ENCODE results near the gene CELSR1.
"Not testable (repeated sequence)": the region's sequence is repeated elsewhere in the genome, so short reads cannot be mapped to it uniquely, and the experiment has no call there.

CELSR1 gene

DNA sequence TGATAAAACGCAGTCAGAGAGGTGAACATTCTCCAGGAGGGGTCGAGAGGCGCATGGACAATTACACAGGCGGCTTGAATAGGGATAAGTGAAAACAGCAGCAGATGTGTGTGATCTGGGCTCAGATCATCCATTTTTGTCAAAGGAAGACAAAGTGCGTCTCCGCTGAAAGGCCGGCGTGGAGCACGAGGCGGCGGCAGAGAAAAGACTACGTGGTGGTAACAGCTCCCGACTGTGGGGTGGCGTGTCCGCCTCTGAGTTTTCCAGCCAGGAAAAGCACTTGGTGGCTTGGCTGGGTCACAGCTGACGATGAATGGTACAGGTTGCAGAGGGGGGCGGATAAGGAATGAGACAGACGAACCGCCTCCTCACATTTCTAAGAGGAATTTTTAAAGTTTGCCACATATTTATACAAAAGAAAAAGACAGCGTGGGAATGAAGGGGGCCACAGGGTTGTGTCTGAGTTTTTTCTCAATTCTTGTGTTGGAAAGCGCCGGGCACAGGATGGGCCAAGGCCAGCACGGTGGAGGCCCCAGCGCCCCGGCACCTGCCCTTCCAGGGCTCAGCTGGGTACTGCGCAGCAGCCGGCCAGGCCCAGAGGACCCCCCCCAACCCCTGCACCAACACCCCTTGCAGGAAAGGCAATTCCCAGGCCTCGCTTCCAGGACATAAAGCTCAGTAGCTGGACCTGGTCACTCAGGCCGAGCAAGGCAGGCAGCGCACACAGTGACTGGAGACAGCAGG is 121.5 kb downstream of the CELSR1 start:
- DNase-seq = no peak

DNA sequence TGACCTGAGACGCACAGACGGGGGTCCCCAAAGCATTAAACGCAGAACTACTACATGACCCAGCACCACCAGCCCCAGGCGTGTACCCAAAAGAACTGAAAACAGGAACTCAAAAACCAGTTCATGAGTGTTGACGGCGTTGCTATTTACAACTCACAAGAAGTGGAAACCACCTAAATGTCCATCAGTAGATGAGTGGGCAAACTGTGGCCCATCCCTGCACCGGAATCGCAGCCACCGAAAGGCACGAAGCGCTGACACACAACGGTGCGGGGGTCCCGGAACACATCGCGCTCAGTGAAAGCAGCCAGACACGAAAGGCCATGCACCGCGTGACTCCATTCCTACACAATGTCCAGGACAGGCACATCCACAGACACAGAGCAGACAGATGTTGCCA is 122.7 kb downstream of the CELSR1 start:
- DNase-seq = no peak

DNA sequence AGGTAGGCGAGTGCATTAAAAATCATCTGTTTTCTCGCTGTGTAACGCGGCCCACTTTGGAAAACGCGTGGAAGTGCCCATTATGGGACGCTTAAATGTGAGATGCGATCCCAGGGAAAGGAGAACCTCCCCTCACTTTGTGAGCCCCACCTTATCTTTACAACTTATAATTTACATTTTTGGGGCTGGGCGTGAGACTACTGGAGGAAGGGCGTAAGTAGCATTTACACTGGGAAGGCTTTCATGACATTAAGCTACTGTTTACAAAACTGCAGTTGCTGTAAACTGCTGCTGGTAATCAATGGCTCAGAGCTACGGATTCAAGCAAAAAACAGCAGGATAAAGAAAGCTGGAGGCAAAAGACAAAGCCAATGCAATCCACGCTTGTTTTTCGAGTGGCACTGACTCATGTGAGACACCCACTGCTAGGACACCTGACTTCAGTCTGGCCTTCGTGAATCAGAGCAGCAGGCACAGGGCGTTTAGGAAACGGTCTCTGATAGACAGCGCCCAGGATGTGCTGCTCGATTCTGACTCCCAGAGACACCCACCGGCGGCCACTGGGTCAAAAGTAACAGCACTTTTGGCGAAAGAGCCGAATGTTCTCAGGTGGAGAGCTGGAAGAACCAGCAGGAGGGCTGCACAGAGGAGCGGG is 123.6 kb downstream of the CELSR1 start:
- DNase-seq = no peak

DNA sequence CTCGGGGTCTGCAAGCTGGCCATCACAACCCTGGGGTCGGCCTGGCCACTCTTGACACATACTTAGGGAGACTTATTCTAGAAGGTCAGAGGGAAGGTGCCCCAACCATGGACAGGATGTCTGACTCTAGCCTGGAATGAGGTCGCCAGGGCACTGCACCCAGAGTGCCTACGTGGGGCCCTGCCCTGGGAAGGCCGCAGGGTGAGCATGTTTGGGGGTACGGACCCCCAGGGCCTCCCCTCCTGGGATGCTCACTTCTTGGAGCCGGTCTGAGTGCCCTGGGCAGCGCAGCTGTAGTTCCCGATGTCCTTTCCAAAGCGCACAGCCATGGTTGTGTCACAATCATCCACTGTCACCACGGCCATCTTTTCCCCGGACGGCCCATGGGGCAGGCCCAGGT is 126.1 kb downstream of the CELSR1 start:
- no peak for DNase-seq

DNA sequence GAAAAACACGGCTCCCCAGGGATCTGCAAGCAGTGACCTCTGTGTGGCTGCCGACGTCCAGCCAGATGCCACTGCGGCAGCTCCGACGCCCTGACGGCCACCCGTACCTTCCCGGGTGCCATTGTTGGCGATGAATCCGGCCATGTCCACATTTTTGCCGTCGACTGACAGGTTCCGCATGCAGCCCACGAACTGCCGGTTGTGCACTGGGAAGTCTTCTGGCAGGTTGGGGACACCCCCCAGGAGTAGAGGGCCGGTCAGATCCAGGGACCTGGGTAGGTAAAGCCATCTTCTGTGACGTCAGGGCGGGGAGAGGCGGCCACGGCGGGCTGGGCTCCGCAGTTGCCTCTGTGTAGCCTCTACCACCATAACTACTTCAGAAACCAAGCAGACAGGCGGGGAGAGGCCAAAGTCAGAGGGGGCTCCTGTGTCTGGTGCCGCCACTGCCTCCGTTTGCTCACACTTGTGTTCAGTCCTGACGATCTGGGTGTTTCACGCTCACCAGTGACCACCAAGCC is 127.1 kb downstream of the CELSR1 start:
- no peak for DNase-seq

DNA sequence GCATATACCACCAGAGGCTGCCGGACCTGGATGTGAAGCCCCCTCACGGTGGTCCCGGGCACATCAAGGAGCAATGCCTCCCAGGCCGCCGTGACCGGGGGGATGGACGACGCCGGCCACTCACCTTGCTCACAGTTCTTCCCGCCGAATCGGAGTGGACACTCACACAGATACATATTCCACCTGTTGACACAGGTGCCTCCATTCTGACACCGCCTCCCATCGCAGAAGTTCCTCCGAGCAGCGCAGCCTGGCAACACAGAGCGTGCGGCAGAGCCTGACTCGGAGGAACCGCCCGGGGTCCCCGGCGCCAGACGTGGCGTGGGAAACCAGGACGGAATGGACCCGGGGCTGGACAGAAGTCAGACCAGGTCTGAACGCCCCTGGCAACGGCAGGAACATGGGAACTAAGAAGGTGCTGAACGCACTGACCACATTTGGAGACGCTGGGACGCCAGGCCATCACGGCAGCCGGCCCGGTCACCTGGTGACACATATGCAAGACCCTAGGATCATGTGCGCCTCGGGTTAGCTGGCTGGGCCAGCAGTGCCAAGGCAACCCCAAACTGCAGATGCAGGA is 127.7 kb downstream of the CELSR1 start:
- DNase-seq = no peak

DNA sequence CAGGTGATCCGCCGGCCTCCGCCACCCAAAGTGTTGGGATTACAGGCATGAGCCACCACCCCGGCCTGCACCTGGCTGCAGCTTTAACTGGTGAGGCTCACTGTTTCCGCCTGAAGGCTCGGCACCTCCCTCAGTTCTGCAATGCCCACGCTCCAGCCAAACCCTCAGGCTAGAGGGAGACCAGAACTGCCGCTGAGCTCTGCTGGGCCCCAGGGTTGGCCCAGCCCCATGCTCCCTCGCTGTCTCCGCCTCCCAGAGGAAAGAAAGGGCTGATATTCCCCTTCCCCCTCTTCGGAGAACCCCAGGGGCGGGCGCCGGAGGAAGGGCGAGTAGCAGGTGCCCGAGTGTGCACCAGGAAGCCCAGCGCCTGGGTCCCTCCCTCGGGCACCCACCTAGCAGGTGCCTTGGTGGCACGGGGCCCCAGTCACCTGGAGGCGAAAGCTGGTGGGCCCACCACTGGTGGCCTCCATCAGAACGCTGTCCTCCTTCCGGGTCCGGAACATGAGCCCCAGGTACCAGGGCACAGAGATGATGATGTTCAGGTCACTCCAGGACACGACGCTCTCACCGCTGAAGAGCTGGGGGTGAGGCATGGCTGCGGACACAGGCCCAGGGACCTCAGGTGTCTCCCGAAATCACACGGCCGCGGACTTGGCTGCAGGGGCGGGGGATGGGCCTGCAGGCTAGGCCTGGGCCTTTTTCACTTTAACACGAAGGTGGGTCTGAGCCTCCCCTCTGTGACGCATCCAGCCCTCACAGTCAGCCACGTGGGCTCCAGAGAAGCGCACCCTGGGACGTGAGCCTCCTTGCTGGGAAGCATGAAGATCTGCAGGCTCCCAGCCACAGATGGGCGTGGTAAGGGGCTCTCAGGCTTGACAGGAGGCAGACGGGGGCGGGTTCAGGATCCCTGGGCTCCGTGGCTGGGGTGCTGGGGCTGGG is 128.6 kb downstream of the CELSR1 start:
- DNase-seq = no peak

DNA sequence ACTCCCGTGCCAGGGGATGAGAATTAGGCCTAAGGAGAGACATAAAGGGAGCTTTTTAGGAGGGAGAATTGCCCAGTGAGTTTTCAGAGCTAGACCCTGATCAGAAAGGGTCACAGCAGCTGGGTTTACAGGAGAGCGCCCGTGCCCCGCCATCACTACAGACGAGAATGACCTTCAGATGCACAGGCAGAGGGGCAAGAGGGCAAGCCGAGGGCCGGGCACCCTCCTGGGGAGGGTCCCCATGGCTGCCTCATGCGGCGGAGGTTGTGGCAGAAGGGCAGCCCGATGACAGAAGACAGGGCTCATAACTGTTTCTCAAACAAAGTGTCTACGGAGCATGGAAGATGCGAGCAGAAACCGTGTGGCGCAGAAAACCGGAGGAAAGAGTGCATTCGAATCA is 129.7 kb downstream of the CELSR1 start:
- no peak for DNase-seq

DNA sequence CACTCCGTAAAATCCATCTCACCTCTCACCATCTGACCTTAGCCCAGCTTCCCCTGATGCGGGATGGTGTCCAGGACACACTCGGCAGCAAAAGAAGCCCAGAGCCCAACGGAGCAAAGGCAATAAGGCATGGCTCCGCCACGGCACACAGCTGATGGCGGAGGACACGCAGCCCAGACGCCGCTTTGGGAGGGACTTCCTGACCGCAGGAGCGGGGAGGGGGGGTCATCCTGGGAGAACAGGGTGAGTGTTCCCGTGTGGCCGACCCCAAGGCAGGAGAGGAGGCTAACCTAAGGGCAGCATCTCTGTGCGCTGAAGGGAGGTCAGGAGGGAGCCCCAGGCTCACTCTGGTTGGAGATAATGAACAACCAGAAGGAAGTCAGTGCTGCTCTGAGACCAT is 130.6 kb downstream of the CELSR1 start:
- no peak for DNase-seq

DNA sequence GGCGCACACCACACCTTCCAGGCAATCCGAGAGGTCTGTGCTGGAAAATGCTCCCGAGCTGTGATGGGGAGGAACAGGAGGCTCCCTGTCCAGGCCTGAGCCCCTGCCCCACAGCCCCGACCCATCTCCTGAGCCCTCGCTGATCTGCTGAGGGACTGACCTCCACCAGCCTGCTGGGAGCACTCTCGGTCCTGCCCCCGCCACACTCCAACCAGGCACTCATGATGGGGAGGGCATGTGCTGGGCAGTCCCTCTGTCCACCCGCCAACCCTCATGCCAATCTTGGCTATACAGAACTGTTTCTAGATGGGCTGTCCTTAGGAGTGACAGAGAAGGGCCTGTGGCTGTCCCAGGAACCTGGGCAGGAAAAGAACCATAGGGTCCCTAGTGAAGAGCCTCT is 131.1 kb downstream of the CELSR1 start:
- DNase-seq = no peak

DNA sequence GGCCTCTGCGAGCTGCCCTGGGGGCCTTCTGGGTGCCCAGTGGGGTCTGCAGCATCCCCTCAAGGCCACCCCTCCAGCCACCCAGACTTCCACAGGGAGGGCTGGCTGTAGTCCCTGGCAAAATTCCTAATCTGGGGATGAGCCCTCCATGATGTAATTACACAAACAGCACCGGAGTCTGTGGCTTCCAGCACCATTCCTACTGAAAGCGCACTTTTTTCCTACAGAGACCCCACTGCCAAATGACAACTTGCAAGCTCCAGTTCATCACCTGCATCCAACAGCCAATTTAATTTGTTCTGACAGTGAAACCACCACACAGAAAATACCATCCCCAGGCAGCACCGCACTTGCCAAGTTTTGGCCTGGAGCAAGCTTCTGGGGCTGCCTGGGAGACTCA is 131.5 kb downstream of the CELSR1 start:
- no peak for DNase-seq

DNA sequence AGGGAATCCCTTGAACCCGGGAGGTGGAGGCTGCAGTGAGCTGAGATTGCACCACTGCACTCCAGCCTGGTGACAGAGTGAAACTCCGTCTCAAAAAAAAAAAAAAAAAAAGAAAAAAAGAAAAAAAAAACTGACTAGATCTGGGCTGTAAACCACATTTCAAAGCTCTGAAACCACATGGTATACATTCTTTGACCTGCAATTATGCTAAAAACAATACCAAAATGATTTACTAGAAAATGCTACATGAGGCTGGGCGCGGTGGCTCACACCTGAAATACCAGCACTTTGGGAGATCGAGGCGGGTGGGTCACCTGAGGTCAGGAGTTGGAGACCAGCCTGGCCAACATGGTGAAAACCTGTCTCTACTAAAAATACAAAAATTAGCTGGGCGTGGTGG is 133.5 kb downstream of the CELSR1 start:
- DNase-seq = not testable (repeated sequence)

DNA sequence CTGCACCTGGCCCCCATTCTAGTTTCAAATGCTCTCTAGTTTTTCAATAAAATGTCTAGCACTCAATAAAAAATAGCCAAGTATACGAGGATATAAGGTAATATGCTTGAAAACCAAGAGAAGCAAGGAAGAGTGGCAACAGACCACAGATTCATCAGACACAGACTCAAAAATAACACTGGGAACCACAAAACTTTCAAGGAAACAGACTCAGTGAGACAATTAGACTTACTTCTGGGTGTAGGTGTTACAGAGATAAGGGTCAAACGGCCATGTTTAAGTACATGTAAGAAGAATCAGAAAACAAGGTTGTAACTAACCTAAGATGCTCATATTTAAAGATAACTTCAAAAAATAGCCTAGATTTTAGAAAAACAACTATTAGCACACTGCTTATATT is 134.9 kb downstream of the CELSR1 start:
- DNase-seq = no peak

DNA sequence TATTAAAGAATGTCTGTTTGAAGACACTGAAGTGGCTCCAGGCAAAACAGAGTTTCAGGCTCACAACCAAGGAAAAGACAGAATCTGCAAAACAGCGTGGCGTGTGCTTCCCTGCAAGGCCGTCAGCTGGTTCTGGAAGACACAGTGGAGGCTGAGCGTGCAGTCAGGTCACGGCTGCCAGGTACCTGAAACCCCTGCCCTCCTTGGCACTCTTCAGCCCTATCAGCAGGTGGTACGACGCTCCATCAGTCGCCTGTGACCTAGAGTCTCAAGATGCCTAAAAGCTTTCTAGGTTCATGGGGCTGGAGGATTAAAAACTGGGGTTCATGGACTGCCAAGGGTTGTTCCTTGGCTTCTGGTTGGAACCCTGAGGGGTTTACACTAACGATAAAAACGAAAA is 136.1 kb downstream of the CELSR1 start:
- no peak for DNase-seq

DNA sequence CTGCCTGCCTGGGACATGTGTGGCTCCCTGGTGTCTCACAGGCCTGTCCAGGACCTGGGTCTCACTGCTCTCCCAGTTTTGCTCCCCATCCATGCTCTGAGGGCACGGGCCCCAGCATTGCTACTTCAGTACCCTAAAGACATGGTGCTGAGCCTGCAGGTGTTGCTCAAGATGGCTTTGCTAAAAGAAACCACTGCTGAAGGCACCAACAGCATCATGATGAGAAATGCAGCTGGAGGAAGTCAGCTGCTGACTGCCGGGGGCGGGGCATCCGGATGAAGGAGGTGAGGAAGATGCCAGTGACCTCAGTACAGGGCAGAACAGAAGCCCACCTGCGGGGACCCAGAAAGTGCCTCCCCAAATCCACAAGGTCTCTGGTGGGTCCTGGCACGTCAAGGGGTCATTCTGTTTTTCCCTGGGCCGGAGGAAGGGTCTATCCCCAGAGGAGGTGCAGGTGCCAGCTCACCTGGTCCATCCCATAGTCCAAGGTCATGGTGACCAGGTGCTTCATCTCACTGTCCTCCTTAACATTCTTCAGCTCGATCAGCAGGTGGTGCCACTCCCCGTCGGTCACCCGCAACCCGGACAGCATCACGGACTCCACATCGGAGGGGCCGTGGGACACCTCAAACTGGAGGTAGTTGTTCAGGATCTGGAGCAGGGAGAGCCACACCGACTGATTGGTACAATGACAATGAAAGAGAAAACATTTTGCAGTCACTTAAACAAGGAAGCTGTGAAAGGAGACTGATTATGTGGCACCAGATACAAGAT is 138.0 kb downstream of the CELSR1 start:
- no peak for DNase-seq

DNA sequence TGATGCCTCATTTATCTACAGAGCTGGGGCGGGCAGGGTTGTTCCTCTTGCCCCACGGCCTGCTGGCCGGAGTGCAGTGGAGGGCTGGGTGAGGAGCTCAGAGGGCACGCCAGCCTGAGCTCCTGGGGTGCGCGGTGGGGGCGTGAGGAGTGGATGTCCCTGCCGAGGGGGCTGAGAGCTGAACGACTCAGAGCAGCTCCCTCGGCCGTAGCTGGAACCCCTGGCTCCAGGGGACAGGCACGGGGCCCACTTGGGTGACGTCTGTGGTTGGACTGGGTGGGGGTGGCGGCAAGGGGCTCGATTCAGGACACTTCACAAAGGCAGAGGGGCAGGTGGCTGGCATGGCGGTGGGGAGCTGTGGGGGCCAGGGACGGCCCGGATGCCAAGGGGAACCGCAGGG is 139.5 kb downstream of the CELSR1 start:
- no peak for DNase-seq

DNA sequence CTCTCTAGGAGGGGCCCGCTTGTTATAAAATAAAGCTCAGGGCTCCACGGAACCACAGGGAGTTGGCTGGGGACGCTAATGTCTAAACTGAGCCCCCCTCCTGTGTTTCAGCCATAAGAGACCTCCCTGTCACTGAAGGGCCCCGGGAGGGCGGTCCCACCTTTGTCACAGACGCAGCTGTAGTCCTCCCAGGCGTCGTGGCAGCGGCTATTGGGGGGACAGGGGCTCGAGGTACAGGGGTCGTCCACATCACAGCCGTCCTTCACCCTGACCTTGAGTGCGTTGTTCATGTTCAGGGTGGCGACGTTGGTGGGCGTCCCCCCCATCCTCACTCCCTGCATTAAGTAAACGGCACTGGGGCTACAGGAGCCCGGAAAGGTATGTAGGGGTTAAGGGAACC is 139.9 kb downstream of the CELSR1 start:
- no peak for DNase-seq

DNA sequence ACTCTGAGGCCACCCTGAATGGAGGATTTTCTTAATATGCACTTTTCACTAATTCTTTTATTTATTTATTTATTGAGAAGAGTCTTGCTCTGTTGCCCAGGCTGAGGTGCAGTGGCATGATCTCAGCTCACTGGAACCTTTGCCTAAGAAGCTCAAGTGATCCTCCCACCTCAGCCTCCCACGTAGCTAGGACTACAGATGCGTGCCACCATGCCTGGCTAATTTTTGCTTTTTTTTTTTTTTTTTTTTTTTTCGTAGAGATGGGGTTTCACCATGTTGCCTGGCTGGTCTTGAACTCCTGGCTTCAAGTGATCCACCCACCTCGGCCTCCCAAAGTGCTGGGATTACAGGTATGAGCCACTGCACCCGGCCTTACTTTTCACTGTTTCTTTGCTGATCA is 140.4 kb downstream of the CELSR1 start:
- not testable (repeated sequence) for DNase-seq

DNA sequence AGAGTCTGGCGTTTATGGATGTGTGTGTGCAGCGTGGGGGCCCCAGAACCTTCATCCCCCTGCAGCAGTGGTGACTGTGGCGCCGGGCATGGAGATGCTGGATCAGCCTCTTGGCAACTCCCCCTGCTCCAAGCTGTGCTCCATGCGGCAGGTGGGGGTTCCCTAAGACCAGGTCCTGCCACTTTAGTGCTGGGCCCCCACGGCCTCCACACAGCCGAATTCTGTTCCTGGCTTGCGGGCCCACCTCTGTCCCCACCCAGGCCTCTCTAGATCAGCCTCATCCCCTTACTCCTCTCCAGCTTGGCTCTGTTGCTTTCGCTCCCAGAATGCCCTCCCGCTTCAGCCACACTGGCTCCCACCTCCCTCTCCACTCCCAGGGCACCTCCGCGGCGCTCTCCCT is 142.3 kb downstream of the CELSR1 start:
- DNase-seq = no peak

DNA sequence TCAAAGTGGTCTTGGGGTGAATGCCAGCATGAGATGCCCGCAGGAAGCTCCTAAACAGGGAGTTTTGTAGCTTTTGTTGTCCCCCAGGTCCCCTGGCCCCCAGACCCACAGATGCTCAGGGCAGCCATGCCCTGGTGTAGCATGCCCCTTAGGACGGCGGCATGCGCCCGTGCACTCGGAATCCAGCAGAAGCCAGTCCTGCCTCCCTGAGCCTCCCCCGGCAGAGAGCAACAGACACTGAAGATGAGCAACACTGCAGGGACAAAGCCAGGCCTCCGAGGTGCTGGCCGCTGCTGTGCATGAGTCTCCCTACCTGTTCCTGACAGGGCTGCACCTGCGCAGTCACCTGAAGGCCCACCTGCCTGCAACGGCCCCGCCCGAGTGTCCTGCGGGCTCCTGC is 142.8 kb downstream of the CELSR1 start:
- DNase-seq = no peak

DNA sequence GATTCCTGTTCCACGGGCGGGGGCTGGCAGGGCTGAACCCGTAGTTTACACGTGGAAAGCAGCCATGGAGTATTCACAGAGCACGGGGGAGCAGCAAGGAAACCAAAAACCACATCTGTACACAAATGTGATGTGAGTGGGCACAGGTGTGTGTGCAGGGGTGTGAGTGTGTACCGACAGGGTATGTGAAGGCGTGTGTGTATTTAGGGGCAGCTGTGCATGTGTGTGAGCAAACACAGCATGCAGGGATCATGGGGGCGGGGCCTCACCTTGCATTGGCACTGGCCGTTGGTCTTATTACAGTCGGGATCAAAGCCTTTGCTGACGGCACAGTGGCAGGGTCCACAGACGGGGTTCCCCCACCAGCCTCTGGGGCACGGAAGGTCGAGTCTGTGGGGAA is 143.5 kb downstream of the CELSR1 start:
- no peak for DNase-seq

DNA sequence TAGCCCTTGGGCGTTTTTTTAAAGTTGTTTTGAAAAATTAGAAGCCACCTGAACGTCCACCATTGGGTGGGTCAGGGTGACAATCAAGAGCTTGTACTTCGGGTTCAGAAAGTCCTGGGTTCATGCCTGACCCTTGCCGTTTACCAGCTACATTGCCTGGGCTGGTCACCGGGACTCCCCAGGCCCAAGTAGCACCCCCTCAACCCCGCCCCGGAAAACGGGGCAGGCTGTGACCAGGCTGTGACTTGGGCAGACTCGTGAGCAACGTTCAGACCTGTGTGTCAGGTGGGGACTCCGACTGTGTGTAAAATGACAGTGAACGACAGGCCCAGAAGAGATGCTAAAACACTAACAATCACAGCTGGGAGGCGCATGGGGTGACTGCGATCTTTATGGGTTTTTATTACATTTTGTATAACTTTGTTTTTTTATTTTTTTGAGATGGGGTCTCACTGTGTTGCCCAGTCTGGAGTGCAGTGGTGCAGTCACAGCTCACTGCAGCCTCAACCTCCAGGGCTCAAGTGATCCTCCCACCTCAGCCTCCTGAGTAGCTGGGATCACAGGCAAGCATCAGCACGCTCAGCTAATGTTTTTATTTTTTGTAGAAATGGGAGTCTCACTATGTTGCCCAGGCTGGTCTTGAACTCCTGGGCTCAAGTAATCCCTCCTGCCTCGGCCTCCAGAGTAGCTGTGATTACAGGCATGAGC is 145.1 kb downstream of the CELSR1 start:
- no peak for DNase-seq
